ENCODE data around the gene UBXN2A. TPM values are rescaled to one million over a fixed set of nuclear protein-coding genes. Genes with fewer than 3 reads are reported as not detected.

The UBXN2A gene
- total and polyA plus RNA-seq, 2 of the 8 experiments (the other 6 are each of a cell fraction or from before 2014, with no cell fraction given) = 3.6 to 20.4 TPM

- TF ChIP-seq ASH2L (IDR thresholded peaks at IDR 0.05; ENCODE audit: low read length) (peak; percentile 71), SRF (IDR thresholded peaks at IDR 0.05; ENCODE audit: low read depth, low read length) (no peak), BCL11A (IDR thresholded peaks at IDR 0.05; ENCODE audit: low read depth in 2 of 2, low read length in 2 of 2) (no peak), EGR1 (IDR thresholded peaks at IDR 0.05; ENCODE audit: borderline replicate concordance, low read depth, low read length) (no peak), CTBP2 (IDR thresholded peaks at IDR 0.05; ENCODE audit: borderline replicate concordance, insufficient read depth, insufficient read length, low read length) (no peak), TAF1 (IDR thresholded peaks at IDR 0.05; ENCODE audit: low read depth, low read length) (no peak), USF2 (IDR thresholded peaks at IDR 0.05; ENCODE audit: low read length) (no peak), TEAD4 (IDR thresholded peaks at IDR 0.05; ENCODE audit: low read depth, low read length) (no peak), TBP (IDR thresholded peaks at IDR 0.05; ENCODE audit: low read depth, low read length) (no peak), MAX (IDR thresholded peaks at IDR 0.05) (no peak), EZH2 (IDR thresholded peaks at IDR 0.05; ENCODE audit: low read depth, low read length, severe bottlenecking) (no peak)
These were observed 110.0 kb downstream of the UBXN2A start (continued) for GRCh38 chr2:24050041-24050979.

Data from H1 (cell line).